HG02870 (cell line): ENCODE measurements around the gene APBA1.

ENCODE experiments used
- ATAC-seq: cut with Tn5 transposase; IDR thresholded peaks from one replicate; pipeline ENCODE4 v1.9.1; 2021; ENCODE audit warnings: mild to moderate bottlenecking, moderate library complexity; ENCODE audit not compliant: unreplicated experiment

APBA1 gene

DNA sequence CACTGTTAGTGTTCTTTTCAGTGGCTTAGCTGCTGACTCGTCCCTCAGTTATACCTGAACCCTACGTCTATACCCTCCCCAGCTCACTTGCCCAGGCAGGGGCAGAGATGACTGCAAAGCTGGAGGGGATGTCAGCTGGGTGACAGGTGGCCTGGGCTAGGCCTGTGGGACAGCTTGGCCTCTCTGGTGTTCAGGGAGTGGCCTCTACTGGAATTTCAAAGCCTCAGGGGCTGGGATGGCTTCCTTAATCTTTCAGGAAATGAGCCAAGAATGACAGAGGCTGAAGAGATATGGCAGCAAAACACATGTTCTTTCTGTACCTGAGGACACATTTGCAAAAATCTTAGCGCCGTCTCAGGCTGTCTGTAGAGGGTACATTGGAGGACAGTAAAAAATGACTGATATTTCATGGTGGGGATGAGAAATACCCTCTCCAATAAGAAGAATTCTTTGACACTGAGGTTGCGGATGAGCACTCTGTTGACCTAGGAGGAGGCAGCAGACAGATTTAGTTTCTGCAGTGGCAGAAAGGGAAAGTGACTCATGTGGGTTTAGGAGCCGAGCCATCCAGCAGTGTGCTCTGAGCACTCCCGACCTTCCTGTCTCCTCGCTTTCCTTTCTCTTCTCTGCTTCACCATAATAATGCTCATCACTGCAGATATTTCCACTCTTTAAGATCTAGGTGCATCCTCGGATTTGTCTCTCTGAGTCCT lies 292.7 kb downstream of the APBA1 start:
- ATAC-seq = no peak

- no peak for ATAC-seq
Measured at GRCh38 chr9:69377981-69378380, 294.2 kb downstream of the APBA1 start.
